Stimulated activated CD4-positive, alpha-beta T cell treated with anti-CD3 and anti-CD28 coated beads, Interleukin-2, amount 100 ng/mL, for 4 hours (primary cell): ENCODE results near the gene PACS1.
"Not testable (repeated sequence)": the region's sequence is repeated elsewhere in the genome, so short reads cannot be mapped to it uniquely, and the experiment has no call there.

Source experiments
- DNase-seq: peaks from one replicate; pipeline ENCODE4 v3.0.0-alpha.2; 2020; ENCODE audit warnings: low read depth

The PACS1 gene

DNA sequence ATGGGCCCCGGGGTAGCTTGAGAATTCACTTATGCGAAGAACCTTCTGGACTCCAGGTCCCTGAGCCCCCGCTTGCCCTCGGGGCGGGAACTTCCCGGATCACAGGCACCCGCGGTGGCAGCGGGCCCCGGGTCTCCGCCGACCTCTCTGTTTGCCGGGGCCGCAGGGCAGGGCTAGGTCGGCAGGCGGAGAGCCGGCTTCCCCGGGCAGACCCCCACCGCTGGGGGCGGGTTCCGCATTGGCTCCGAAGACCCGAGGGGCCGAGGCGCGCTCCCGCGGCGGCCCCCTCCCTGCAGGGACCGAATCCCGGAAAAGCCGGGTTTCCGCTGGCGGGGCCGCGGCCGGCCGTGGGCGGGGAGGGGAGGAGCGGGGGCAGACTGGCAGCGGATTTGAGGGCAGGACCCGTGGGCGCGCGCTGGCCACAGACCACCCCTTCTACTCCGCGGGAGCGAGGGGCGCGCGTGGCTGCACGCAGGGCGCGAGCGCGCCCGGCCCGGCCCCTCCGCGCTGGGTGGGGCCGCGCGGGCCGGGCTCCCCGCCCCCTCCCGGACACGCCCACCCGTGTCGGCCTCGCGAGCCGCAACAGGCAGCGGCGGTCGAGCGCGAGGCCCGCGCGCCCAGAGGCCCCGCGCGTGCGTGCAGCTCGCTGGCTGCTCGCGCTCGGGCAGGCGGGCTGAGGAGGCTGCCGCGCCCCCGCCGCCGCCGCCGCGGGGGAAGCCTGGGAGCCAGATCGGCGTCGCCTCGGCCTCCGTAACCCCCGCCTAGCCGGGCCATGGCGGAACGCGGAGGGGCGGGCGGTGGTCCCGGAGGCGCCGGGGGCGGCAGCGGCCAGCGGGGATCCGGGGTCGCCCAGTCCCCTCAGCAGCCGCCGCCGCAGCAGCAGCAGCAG lies at the start of gene PACS1:
TSS of gene PACS1 (plus strand) at position 558 of the 889 bp plus-strand sequence. CDS start at position 773, 215 bp downstream.
- peak; percentile 64 for DNase-seq

DNA sequence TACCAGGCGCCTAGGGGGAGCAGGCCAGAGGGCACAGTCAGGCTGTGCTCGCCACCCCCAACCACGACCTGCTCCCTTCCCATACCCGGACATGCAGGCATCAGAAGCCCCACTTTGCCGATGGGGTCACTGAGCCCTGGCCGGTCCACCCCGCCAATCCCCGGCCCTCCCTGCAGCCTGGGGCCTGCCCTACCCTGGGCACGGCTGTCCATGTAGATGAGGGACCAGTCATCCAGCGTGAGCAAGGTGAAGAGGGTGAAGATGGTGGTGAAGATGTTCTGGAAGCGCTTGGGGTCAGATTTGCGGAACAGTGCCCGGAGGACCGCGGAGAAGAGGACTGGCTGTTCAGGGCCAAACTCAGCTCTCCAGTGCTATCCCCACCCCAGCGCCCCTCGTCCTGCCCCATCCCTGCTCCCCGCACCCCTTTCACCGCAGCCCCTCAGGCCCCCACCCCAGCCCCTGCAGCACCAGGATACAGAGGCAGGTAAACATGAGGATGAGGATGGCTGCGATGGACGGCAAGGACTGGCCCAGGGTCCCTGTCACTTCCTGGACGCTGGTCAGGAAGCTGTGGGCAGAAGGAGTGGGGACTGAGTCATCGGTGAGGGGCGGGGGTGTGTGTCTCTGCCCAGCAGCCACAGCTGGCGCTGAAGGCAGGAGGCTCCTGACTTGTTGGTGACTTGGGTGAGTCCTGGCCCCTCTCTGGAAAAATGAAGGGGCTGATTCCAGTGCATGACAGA lies 49.3 kb upstream of the PACS1 start:
- DNase-seq: no peak

DNA sequence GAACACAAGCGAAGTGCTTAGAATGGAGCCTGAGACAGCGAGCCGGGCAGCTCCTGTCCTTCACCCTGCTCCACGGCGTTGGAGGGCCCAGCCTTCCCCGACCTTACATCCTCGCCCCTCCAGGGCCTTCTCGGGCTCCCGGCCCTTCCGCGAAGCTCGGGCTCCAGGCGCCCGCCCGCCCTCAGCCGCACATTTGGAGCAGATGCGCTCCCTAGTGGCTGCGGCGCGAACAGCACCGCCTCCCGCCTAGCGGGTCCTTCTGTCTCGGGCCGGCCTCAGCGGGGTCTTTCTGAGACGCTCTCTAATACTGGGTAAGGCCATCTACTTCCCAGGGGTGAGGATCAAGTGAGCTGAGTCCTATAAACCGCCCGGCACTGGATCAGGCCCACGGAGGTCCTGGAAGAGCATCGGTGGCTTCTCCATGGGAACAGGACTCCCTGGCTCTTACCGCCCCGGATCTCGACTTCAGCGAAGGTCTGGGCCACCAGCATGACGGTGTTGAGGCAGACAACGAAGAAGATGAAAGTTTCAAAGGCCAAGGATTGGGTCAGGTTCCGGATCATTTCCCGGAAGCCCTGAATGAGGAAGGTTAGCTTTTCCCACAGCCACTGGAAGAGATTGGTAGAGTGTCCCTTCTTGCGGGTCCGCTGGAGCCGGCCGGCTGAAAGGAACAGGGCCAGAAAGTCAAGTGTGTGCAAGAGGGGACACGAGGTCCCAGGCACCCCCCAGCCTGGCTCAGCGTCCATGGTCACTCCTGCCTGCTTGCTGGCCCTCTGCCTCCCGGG lies 47.5 kb upstream of the PACS1 start:
- peak; percentile 62 for DNase-seq

- not testable (repeated sequence) for DNase-seq
These were observed 47.0 kb upstream of the PACS1 start for GRCh38 chr11:66023186-66023440.

DNA sequence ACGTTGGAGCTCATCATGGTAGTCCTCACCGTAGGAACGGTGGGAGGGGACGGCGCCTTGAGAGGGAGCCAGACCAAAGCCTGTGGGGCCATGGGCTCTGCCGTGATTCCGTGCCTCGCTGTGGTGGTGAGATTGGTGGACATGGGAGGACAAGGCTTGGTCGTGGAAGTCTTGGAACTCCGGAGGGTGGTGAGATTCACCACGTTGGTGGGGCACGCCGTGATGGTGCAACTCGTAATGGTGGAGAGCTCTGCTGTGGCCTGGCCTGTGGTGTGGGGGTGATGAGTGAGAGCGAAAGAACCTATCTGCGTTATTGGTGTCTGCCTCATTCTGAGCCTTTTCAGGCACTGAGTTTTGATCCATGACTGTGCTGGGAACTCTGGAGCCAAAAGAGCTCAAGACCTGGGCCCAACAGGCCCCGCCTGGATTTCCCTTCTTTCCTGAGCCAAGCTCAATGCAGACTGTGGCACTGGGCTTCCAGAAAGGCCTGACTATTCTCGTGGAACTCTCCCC lies 44.0 kb upstream of the PACS1 start, which contains the start of gene CATSPER1:
TSS of gene CATSPER1 (minus strand) at position 463 of the 513 bp plus-strand sequence. CDS start at position 363, 100 bp downstream.
- no peak for DNase-seq

- DNase-seq: no peak
These were observed 36.9 kb upstream of the PACS1 start for GRCh38 chr11:66032957-66033735.

DNA sequence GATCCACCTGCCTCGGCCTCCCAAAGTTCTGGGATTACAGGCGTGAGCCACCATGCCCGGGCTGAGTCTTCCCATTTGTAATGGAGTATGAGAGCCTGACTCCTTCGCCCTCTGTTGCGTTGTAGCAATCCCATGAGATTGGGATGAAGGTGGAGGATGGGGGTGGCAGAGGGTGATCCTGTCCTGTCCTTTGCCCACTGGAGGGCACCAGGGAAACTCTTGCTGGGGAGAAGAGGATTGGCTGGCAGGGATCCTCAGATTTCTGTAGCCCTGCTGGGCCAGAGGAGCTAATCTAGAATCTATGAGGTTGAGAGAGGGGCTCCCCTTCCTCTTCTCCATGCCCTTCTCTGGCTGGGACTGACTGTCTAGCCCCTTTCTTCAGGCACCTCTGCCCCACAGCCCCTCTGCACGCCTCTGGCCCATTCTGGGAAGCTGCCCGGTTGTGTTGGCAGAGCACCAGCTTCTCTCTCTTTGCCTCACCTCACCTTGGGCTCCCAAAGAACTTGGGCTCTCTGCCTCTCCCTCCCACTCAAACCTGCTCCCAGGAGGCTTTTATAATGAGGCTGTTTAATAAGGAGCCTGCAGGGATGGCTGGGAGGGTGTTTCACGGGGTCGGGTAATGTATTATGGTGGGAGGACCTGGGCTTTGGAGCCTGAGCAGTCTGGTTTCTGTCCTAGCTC lies 34.3 kb upstream of the PACS1 start:
- no peak for DNase-seq

- no peak for DNase-seq
These were observed 33.8 kb upstream of the PACS1 start for GRCh38 chr11:66036334-66036710.

DNA sequence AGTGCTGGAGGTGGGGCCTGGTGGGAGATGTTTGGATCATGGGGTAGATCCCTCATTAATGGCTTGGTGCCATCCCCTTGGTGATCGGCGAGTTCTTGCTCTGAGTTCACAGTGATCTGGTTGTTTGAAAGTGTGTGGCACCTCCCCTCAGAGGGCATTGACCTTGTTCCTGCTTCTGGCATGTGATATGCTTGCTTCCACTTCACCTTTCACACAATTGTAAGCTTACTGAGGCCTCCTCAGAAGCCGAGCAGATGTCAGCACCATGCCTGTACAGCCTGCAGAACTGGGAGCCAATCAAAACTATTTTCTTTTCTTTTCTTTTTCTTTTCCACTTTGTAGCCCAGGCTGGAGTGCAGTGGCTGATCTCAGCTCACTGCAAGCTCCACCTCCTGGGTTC lies 32.7 kb upstream of the PACS1 start:
- no peak for DNase-seq

DNA sequence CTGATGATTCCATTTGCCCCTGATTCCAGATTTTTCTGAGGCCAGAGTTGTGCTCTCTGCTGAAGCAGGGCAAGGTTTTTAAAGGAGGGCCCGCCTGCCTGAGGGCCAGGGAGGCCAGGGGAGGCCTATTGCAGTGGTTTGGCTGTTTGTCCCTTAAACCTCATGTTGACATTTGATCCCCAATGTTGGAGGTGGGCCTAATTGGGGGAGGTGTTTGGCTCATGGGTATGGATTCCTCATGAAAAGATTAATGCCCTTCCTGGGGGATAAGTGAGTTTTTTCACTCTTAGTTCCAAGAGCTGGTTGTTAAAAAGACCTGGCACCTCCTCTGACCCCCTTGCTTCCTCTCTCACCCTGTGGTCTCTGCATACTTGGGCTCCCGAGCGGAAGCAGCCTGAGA lies 30.3 kb upstream of the PACS1 start:
- no peak for DNase-seq

DNA sequence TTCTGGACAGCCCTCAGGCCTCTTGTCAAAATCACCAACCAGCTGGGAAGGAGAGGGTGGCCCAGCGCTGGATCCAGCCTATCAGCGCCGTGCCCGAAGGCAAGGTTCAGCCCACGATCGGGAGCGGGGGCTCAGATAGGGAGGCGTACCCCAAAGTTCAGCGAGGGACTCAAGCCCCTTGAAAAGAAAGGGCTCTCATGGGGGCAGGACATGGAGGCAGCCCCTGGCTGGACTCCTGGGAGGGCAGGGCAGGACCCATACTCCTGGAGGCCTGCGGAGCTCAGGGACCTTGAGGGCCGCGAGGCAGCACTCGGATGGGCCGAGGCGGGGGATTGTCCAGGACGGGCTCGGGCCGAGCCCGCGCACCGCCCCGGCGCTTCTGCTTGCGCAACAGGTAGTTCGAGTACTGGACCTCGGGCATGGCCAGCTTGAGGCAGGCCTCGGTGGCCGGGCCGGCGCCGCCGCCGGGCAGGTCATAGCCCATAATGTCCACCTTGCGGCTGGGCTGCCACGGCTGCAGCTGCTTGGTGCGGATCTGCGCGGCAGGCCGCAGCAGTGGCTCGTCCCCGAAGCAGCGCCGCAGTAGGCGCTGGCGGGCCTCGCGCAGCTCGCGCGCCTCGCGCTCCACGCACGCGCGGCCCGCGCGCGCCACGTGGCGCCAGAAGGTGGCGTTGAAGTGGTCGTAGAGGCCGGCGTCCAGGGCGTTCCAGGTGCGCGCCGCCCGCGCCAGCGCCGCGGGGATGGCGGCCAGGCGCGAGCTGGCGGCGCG lies 27.7 kb upstream of the PACS1 start:
- no peak for DNase-seq

- DNase-seq: no peak
These were observed 26.8 kb upstream of the PACS1 start for GRCh38 chr11:66042996-66043906.

DNA sequence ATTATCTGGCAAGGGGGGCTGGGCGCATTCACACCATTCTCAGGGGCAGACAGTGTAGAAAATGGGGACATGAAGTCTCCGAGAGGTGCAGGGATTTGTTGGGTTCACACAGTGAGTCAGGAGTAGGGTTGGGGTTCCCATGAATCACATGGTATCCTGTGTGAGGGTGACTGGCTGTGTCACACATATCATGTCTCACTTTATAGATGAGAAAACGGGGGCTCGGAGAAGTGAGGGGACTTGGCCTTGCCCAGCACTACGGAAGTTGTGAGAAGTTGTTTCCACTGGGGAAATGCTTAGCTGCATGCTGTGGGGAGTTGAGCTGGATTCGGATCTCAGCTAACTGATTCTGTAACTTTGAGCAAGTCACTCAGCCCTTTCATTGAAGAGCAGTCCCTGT lies 25.3 kb upstream of the PACS1 start:
- DNase-seq: no peak

- DNase-seq: peak; percentile 77
These were observed 24.9 kb upstream of the PACS1 start for GRCh38 chr11:66045177-66045639.

DNA sequence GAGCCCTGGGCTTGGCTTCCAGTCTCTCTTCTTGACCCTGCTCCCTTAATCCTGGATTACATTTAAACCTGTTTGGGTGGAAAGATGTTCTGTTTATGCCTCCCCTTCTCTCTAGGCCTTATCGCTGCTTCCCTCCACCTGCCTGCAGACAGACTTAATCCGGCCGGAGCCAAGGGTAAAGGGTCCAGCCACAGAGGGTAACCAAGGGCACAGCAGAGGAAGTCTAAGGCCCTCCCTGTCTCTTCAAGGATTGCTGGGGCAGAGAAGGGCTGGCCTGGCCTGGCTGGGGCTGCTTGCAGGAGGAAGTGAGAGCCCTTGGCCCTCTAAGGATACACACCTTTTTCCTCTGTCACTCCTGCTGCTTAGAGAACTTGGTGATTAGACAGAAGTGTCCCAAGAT lies 23.2 kb upstream of the PACS1 start:
- DNase-seq: no peak

- DNase-seq: no peak
These were observed 22.3 kb upstream of the PACS1 start for GRCh38 chr11:66047541-66048365.

DNA sequence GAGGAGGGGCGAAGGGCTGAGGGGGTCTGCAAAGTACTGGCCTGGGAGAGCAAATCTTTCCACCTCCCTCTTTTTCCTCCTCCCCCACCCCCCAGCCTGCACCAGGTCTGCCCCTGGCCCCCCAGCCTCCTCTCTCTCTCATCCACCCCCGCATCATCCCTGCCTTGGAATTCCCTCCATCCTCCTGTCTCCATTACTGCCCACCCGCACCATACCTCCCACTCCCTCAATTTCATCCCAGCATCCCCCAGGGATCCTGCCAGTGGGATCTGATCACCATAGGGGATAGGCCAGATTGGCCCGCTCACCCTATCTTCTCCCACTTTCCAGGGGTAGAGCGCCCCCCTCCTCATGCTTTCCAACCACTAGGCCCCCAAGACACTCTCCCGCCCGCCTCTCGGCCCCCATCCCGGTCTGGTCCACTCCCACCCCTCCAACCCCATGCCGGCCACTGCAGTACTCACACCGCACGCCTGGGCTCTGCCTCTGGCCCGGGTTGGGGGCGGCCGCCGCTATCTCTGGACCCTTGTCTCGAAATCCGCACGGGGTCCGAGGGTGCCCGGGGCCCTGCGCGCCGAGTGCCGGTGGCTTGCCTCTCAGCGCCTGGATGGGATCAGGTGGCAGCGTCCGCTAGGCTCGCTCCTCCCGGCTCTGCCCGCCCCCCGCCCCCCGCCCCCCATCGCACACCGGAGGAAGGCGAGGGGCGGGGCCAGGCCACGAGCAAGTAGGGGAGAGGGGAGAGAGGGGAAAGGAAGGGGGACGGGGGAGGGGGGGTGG lies 21.3 kb upstream of the PACS1 start, which contains the start of gene GAL3ST3:
TSS of gene GAL3ST3 (minus strand) at position 615 of the 777 bp plus-strand sequence. CDS start 3,746 bp downstream, outside the sequence.
- no peak for DNase-seq
